KG1 (cell line): ENCODE data around the gene MPRIP.
"Not testable (repeated sequence)": the region's sequence is repeated elsewhere in the genome, so short reads cannot be mapped to it uniquely, and the experiment has no call there.

ENCODE experiments used
- DNase-seq: peaks from one replicate; lab custom pipeline; 2025; lab: John Stamatoyannopoulos, UW

Gene MPRIP

DNA sequence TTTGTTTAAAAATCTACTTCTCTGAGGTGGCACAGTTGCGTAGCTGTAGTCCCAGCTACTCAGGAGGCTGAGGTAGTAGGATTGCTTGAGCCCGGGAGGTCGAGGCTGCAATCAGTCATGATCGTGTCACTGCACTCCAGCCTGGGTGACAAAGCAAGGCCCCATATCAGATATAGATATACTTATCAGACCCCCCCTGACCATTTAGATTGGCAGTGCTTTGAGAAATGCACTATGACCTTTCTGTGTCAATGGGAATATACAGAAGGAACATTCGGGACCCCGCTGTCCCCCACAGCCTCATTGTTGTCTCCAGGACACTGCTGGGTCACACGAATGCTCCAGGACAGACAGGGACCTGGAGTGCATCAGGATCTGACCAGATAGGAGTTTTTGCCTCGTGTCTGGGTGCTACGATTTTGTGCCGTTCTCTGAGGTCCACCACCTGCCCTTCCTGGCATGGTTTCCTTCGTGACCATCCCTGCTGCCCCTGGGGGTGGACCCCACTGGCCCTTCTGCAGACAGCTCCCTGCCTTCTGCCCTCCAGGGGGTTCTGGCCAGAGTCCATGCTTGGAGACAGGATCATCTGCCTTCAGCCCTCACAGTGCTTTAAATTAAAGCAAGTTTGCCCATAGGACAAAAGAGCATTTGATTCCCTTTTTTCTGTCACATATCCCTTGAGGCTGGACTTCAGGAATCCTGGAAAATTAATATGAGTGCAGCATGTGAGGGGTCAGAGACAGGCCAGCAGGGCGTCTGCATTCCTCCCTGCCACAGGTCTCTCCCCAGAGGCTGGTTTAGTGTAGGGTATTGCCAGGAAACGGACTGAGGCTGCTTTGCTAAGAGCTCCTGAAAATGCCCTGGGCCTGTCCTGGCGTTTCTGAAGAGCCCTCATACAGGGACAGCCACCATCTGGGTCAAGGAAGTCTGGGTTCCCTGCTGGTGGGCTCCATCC, 144.6 kb downstream of the MPRIP start:
- DNase-seq: no peak

DNA sequence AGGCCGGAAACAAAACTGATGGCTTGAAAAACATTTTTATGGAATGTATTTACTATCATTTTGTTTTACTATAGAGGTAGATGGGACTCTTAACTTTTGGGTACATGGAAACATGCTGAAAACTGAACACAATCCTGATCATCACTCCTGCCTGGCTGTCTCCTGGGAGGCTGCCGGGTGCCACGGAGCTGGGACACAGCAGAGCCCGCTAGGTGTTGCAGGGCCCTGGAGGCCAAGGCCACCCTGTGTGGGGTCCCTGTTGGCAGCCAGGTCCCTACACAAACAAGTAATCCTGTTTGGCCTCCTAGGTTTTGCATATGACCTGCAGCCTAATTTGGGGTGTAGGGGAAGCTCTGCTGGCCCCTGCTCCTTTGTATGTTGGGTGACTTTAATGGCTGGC, 146.3 kb downstream of the MPRIP start:
- DNase-seq: no peak

DNA sequence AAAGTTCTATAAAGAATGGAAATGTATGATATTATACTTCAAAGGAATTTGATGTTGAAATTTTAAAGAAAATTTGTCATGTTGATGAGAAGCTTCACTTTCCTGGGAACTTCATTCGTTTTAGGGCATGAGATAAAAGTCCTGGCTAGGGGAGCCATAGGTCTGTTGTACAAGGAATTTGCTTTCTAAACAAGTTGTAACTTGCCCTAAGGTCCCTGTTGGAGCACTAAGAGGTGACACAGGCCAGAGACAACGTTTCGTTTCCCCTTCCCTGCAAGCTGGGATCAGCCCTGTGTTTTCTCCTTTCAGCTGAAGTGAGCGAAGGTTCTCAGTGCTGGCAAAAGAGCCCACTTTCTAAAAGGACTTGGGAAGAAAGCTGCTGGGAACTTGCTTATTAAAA, 147.3 kb downstream of the MPRIP start:
- DNase-seq: no peak

- no peak for DNase-seq
Measured at GRCh38 chr17:17190188-17190587, 147.9 kb downstream of the MPRIP start.

DNA sequence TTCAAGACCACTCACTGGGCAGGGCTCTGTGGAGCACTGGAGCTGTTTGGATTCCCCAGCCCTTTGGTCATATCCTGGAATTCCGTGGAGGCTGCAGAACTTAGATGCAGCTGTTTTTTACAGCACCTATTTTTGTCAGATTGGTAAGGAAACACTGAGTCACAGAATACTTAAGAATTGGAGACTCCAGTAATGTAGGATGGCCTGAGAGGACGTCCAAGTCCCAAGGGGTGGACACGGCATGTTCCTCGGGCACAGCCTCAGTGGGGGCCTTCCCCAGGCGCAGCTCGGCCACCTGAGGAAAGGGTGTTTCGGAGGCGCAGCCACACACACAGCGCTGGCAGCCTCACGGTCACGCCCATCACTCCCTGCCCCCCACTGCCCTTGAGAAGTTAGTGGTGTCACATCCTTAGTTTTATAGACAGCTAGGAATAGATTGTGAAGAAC, 149.1 kb downstream of the MPRIP start:
- no peak for DNase-seq

DNA sequence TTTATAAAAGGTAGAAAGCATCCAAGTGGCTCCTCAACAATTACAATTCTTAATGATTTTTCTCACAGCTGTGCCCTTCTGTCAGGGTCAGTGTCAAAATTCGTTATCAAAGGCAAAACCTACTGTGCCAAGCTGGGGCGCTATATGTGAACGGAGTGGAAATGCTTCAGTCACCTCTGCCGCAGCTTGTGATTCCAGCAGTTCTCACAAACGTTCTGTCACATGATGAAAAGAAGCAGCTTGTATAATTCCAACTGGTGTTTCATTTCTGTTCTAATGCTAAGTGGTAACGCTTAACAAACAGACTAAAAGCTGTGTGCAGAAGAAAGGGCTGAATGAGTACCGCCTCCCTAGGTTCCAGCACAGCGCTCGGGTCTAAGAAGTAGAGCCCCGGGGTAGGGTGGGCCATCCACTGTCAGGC, 149.7 kb downstream of the MPRIP start:
- no peak for DNase-seq

DNA sequence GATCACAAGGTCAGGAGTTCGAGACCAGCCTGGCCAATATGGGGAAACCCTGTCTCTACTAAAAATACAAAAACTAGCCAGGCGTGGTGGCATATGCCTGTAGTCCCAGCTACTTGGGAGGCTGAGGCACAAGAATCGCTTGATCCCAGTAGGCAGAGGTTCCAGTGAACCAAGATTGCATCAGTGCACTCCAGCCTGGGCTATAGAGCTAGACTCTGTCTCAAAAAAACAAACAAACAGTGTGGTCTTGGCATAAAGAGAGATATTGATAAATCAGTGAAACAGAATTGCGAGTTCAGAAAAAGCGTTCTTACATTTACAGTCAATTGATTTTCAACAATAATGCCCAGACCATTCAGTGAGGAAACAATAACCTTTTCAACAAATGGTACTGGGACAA, 153.2 kb downstream of the MPRIP start:
- not testable (repeated sequence) for DNase-seq

DNA sequence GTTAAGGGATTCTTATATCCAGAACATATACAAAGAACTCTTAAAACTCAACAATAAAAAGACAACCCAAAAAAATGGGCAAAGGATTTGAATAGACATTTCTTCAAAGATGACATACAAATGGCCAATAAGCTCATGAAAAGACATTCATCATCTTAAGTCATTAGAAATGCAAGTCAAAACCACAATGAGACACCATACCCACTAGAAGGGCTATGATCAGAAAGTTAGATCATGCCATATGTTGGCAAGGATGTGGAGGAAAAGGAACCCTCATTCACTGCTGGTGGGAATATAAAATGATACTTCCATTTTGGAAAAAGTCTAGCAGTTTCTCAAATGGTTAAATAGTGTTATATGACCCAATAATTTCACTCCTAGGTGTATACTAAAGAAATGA, 154.5 kb downstream of the MPRIP start:
- DNase-seq: no peak

- no peak for DNase-seq
Measured at GRCh38 chr17:17198281-17198680, 156.0 kb downstream of the MPRIP start.

DNA sequence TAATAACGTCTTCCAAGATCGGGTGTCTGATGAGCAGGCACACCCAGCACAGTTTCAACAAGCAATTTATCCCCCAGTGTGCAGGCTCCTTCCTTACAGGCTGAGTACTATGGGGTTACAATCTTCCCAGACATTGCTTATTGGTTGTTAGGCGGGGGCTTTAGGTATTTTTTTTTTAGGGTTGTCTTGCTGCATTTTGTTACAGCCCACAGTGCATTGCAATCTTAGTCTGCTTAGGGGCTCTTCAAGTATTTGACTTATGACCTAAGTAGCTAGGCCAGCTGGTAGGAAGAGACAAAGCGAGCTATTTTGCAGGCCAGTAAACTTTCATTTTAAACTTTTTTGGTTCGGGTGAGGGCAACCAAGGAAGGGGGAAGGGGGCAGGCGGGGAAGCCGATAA, 158.1 kb downstream of the MPRIP start:
- DNase-seq: no peak

- no peak for DNase-seq
Measured at GRCh38 chr17:17200831-17201230, 158.6 kb downstream of the MPRIP start.

- no peak for DNase-seq
Measured at GRCh38 chr17:17201271-17201670, 159.0 kb downstream of the MPRIP start.

DNA sequence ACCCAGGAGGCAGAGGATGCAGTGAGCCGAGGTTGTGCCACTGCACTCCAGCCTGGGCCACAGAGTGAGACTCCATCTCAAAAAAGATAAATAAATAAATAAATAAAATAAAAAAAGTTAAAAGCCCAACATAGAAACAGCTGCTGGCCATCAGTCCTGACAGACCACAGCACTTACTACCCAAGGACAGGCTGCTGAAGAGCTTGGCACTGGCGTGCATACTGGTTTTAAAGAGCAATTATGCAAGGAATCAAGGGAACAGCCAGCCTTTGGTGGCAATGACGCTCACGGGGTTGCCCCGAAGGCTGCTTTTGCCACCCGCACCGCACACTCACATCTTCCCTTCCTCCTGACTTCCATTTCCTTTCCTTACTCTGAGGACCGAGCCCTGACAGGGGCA, 159.7 kb downstream of the MPRIP start:
- no peak for DNase-seq

DNA sequence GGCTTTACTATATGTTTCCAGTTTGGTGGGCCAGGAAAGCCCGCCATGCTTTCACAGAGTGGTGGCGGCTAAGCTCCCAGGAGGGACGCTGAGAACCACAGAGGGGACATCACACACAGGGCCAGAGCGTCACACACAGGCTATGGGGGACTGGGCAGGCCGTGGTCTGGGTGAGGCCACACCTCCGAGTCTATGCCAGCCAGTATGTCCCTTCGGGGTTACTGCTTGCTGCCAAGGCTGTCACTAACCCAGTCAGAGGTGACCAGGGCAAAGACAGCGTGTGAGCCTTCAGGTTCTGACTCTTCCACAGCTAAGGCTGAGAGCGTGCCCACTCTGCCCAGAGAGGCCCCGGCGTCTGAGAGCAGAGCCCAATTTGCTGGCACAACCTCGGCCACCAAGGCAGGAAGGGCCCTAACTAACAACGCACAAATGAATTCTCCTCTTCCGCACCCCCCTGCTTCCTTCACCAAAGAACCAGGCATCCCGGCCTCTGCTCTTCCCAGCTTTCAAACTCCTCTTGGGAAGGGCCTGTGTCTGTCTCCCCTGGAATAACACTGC, 161.0 kb downstream of the MPRIP start:
- no peak for DNase-seq

GRCh38 chr17:17204041-17204591, 161.9 kb downstream of the MPRIP start:
- DNase-seq: no peak

DNA sequence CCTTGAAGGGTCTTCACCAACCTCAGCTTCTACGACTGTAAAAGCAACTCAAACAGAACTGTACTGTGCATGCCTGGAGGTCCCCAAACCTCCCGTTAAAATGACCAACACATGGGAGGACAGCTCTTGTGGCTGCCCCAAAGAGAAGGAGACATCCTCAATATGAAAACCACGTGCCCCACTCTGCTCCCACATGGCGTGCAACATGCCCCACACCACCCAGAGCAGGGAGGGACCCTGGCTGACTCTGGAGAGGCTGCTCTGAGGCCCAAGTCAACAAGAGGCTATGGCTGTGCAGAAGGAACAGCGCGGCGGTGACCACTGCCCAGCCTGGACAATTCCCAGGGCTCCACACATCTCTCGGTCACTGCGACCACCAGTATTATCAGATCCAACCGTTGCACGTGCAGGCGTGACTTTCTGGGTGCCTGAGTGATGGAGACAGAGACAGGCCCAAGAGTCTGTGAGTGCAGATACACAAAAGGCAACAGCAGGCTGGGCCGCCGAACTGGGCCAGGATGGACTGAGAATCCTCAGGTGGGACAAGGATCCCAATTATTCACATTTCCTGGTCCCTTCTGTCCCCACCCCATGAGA, 162.5 kb downstream of the MPRIP start:
- DNase-seq: no peak

DNA sequence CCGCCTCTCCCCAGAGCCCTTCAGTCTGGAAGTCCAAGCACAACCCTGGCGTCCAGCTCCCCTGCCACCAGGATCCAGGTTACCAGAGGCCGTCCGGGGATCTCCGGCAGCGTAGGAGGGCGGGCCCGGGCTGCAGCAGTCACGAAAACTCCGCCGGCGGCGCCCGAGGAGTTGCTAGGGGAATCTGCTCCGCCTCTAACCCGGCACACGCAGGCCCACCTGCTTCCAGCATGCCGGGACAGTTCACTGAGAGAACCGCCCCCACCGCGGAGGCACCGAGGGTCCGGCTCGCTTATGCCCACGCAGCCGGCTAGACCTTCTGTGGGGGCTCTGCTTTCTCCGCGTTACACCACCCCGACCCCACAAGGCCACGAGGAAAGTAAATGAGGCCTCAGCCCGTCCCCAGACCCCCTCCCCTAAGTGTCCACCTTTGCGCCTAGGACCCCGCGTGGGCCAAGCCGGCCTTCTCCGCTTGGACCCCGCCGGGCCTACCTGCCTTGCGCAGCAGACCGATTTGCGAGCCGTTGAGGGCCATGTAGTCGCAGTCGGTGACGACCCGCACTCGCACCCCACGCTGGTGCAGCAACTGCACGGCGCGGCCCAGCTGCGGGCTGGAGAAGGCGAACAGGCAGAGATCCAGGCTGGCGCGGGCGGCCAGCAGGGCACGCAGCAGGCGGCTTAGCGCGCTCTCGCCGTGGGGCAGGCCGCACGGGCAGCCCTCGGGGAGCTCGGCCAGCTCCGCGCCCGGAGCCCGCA, 163.3 kb downstream of the MPRIP start:
- DNase-seq: no peak

GRCh38 chr17:17206124-17206912, 164.1 kb downstream of the MPRIP start, which contains the start of gene PLD6:
Gene PLD6 (minus strand): TSS chr17:17206333. CDS start chr17:17206286, 47 bp downstream.
- peak; percentile 41 for DNase-seq

- DNase-seq: no peak
Measured at GRCh38 chr17:17206913-17207335, 164.7 kb downstream of the MPRIP start.

GRCh38 chr17:17207998-17208397, 165.7 kb downstream of the MPRIP start:
- DNase-seq: no peak

DNA sequence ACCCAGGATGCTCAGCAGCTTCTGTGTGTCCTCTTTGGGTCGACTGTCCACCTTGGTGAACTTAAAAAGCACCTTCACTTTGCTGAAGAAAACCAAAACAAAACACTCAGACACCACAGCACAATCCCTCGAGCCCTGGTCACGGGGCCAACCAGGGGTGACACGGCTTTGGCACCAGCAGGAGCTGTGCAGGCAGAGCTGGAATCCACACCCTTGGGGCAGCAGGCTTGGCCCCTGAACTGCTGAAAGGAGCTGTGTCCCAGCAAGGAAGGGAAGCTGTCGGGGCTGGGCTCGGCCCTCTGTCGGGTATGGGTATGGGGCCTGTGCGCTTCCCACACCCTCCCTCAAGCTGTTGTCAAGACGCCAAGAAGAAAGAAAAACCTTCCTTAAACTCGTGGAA, 171.5 kb downstream of the MPRIP start:
- no peak for DNase-seq
